K562 (cell line): ENCODE data around the gene MEIOB. TPM values are rescaled to one million over a fixed set of nuclear protein-coding genes. Genes with fewer than 3 reads are reported as not detected.

Source experiments
- BRD9 ChIP-seq: fragments of 450-650 bp; IDR thresholded peaks from 2 replicates; pipeline ENCODE4 v1.6.1; 2018; ENCODE audit warnings: low read depth; ENCODE audit not compliant: partially characterized antibody
- C11orf30 ChIP-seq: fragments of 450-650 bp; IDR thresholded peaks from 2 replicates; pipeline ENCODE4 v1.6.1; 2016; ENCODE audit warnings: low read depth, mild to moderate bottlenecking
- CEBPZ ChIP-seq: fragments of 150-350 bp; IDR thresholded peaks from 2 replicates; pipeline ENCODE4 v1.6.1; 2014; ENCODE audit warnings: low read depth, mild to moderate bottlenecking, low read length, borderline replicate concordance
- ETS2 ChIP-seq: IDR thresholded peaks from 2 replicates; pipeline ENCODE4 v1.6.1; 2016; ENCODE audit warnings: borderline replicate concordance, missing genetic modification characterization, mild to moderate bottlenecking, moderate library complexity, missing compliant biosample characterization; ENCODE audit not compliant: poor library complexity, severe bottlenecking
- GATAD2A ChIP-seq: fragments of 450-650 bp; IDR thresholded peaks from 2 replicates; pipeline ENCODE4 v1.6.1; 2017
- IRF1 ChIP-seq: sonication (generic); formaldehyde crosslinking; IDR thresholded peaks from 2 replicates; pipeline ENCODE4 v1.8.0; 2022; ENCODE audit warnings: missing genetic modification reagents, mild to moderate bottlenecking, borderline replicate concordance
- MIER1 ChIP-seq: fragments of 450-650 bp; IDR thresholded peaks from 2 replicates; pipeline ENCODE4 v1.6.1; 2016; ENCODE audit warnings: antibody characterized with exemption, mild to moderate bottlenecking, low read depth
- NCOA2 ChIP-seq, 2 experiments: fragments of 450-650 bp; IDR thresholded peaks; 2 replicates each; pipeline ENCODE4 v1.6.1; 2018; ENCODE audit warnings: mild to moderate bottlenecking in 2 of 2, moderate library complexity in 1 of 2; ENCODE audit not compliant: partially characterized antibody in 2 of 2
- SIX5 ChIP-seq, 2 experiments: IDR thresholded peaks; 2 replicates each; pipeline ENCODE4 v1.6.1; 2011; ENCODE audit warnings: low read length in 2 of 2, borderline replicate concordance in 1 of 2, low read depth in 1 of 2, mild to moderate bottlenecking in 1 of 2, moderate library complexity in 1 of 2; ENCODE audit not compliant: insufficient read depth in 1 of 2
- SMAD2 ChIP-seq: fragments of 150-350 bp; IDR thresholded peaks from 2 replicates; pipeline ENCODE4 v1.6.1; 2014; ENCODE audit warnings: low read depth, mild to moderate bottlenecking, low read length
- SMARCB1 ChIP-seq: IDR thresholded peaks from 2 replicates; pipeline ENCODE4 v1.6.1; 2011; ENCODE audit warnings: improper control_type of control experiment, low read depth; ENCODE audit not compliant: insufficient read length
- SMARCE1 ChIP-seq: fragments of 450-650 bp; IDR thresholded peaks from 2 replicates; pipeline ENCODE4 v1.7.1; 2016; ENCODE audit warnings: mild to moderate bottlenecking
- TRIM25 ChIP-seq: fragments of 450-650 bp; IDR thresholded peaks from 2 replicates; pipeline ENCODE4 v1.7.0; 2016; ENCODE audit warnings: borderline replicate concordance
- TRIM28 ChIP-seq: fragments of 450-650 bp; IDR thresholded peaks from 2 replicates; pipeline ENCODE4 v1.6.1; 2017
- U2AF2 ChIP-seq: fragments of 200-400 bp; formaldehyde crosslinking; optimal IDR thresholded peaks from 2 replicates; pipeline ENCODE3; 2017; ENCODE audit warnings: low read depth, mild to moderate bottlenecking, low read length
- UBTF ChIP-seq, 2 experiments: IDR thresholded peaks; 2 replicates each; pipeline ENCODE4 v1.6.1; 2012; ENCODE audit warnings: improper control_type of control experiment in 2 of 2, low read depth in 2 of 2, low read length in 2 of 2, borderline replicate concordance in 1 of 2
- ZBTB17 ChIP-seq: fragments of 450-650 bp; formaldehyde crosslinking; IDR thresholded peaks from 2 replicates; pipeline ENCODE4 v1.4.0; 2020; ENCODE audit warnings: mild to moderate bottlenecking
- ZNF79 ChIP-seq: fragments of 250-450 bp; sonication (Bioruptor Pico); IDR thresholded peaks from 2 replicates; pipeline ENCODE4 v1.4.0; 2020; ENCODE audit warnings: low read depth, mild to moderate bottlenecking, moderate library complexity
- polyA plus RNA-seq, 8 experiments: library from polyadenylated mRNA; depleted of rRNA in 4 of 8; stranded (reverse) in 5 of 8; unstranded in 3 of 8; fragments of >200 nt; fragmentation: Nextera tagmentation in 2 of 8; fragmentation: Illumina TruSeq in 1 of 8; extraction: Ambion mirVana in 2 of 8; extraction: Trizol in 1 of 8; gene quantifications; 2 replicates each; pipeline versions ENCODE4 v1.2.1 to v1.2.3, GENCODE V29; 2011 to 2014; ENCODE audit warnings: inconsistent platforms in 1 of 8, missing spikeins in 1 of 8
- total RNA-seq, 7 experiments: library from RNA; depleted of rRNA in 6 of 7; stranded (reverse); fragments of >200 nt in 6 of 7; fragmentation: Illumina TruSeq in 2 of 7; extraction: Trizol in 2 of 7; gene quantifications; 2 replicates each; pipeline versions ENCODE4 v1.2.1 to v1.2.3, GENCODE V29; 2011 to 2021; ENCODE audit warnings: low replicate concordance in 1 of 7

The MEIOB gene
- total and polyA plus RNA-seq, 9 of the 15 experiments (the other 6 are each of a cell fraction or from before 2014, with no cell fraction given) = 25.4 to 203 (median 97.6) TPM

- TF ChIP-seq TRIM25 (no peak), NCOA2 (IDR thresholded peaks at IDR 0.05; ENCODE audit: partially characterized antibody in 2 of 2) (peak in 1 of 2 experiments; percentile 82), TRIM28 (no peak), GATAD2A (0 out of 2 replicates have a peak, but pooled peaks have one; percentile 17), CEBPZ (no peak), SIX5 (IDR thresholded peaks at IDR 0.05; ENCODE audit: borderline replicate concordance in 1 of 2, insufficient read depth in 1 of 2, low read depth in 1 of 2, low read length in 2 of 2) (no peak), BRD9 (no peak), ZNF79 (CRISPR knock-in tag) (no peak), SMARCB1 (no peak), U2AF2 (no peak), IRF1 (CRISPR knock-in tag) (no peak), MIER1 (no peak), C11orf30 (no peak), SMAD2 (no peak), SMARCE1 (peak; percentile 91), UBTF (IDR thresholded peaks at IDR 0.05; ENCODE audit: borderline replicate concordance in 1 of 2, low read depth in 2 of 2, low read length in 2 of 2) (0 out of 4 replicates have a peak, but pooled peaks of 1 of the 2 experiments have one; percentile 25), ZBTB17 (CRISPR knock-in tag) (no peak), ETS2 (tag) (no peak)
These were observed 39.0 kb downstream of the MEIOB start (continued) for GRCh38 chr16:1832838-1833454.
